Hepatocyte (in vitro differentiated cells): ENCODE data around the gene HYPK. TPM values are rescaled to one million over a fixed set of nuclear protein-coding genes. Genes with fewer than 3 reads are reported as not detected.

Experiments
- DNase-seq: peaks from one replicate; pipeline ENCODE4 v3.0.0-alpha.2; 2016; ENCODE audit warnings: low spot score
- H2AFZ ChIP-seq: fragments of 200-600 bp; sonication (generic); 2 replicates; pipeline ENCODE4 v1.6.0; 2016; ENCODE audit warnings: antibody characterized with exemption, mild to moderate bottlenecking
- H3K27ac ChIP-seq: fragments of 200-600 bp; sonication (generic); 2 replicates; pipeline ENCODE4 v1.5.1; 2016; ENCODE audit warnings: mild to moderate bottlenecking
- H3K27me3 ChIP-seq: fragments of 200-600 bp; sonication (generic); 2 replicates; pipeline ENCODE4 v1.6.1; 2016
- H3K36me3 ChIP-seq: fragments of 200-600 bp; sonication (generic); replicated peaks from 2 replicates; pipeline ENCODE4 v1.5.1; 2016; ENCODE audit warnings: low read depth; ENCODE audit not compliant: insufficient read depth
- H3K4me1 ChIP-seq: fragments of 200-600 bp; sonication (generic); 2 replicates; pipeline ENCODE4 v1.5.1; 2016; ENCODE audit warnings: mild to moderate bottlenecking, moderate library complexity; ENCODE audit not compliant: insufficient read depth
- H3K4me2 ChIP-seq: fragments of 200-600 bp; sonication (generic); 2 replicates; pipeline ENCODE4 v1.6.0; 2016
- H3K4me3 ChIP-seq: fragments of 200-600 bp; sonication (generic); 2 replicates; pipeline ENCODE4 v1.5.1; 2016; ENCODE audit warnings: mild to moderate bottlenecking
- H3K79me2 ChIP-seq: fragments of 200-600 bp; sonication (generic); 2 replicates; pipeline ENCODE4 v1.6.0; 2017; ENCODE audit warnings: mild to moderate bottlenecking
- H3K9me2 ChIP-seq: fragments of 200-600 bp; sonication (generic); replicated peaks from 2 replicates; pipeline ENCODE4 v1.6.0; 2017; ENCODE audit warnings: mild to moderate bottlenecking; ENCODE audit not compliant: insufficient read depth
- H3K9me3 ChIP-seq: fragments of 200-600 bp; sonication (generic); 2 replicates; pipeline ENCODE4 v1.5.1; 2016; ENCODE audit warnings: low read depth, mild to moderate bottlenecking
- H4K20me1 ChIP-seq: fragments of 200-600 bp; sonication (generic); 2 replicates; pipeline ENCODE4 v1.6.0; 2016; ENCODE audit warnings: mild to moderate bottlenecking; ENCODE audit not compliant: insufficient read depth, poor library complexity, severe bottlenecking
- EZH2 ChIP-seq: fragments of 200-600 bp; sonication (generic); IDR thresholded peaks from 2 replicates; pipeline ENCODE4 v1.6.1; 2016; ENCODE audit warnings: antibody characterized with exemption, mild to moderate bottlenecking, borderline replicate concordance
- EZH2phosphoT487 ChIP-seq: fragments of 200-600 bp; sonication (generic); IDR thresholded peaks from one replicate; pipeline ENCODE4 v1.6.1; 2018; ENCODE audit warnings: antibody characterized with exemption, mild to moderate bottlenecking, low read depth, moderate library complexity; ENCODE audit not compliant: unreplicated experiment, severe bottlenecking
- WGBS: methylation state at CpG from one replicate; pipeline ENCODE4 v1.1.6; 2016; ENCODE audit warnings: low lambda C conversion rate; ENCODE audit errors: missing lambda C conversion rate; 5-methylcytosine and 5-hydroxymethylcytosine counted together
- polyA plus RNA-seq: library from polyadenylated mRNA; unstranded; fragments of >200 nt; fragmentation: Nextera tagmentation; extraction: Ambion mirVana; gene quantifications from 2 replicates; pipeline ENCODE4 v1.2.1, GENCODE V29; 2016
- total RNA-seq: library from RNA; depleted of rRNA; stranded (reverse); fragments of >200 nt; gene quantifications from 2 replicates; pipeline ENCODE4 v1.2.3, GENCODE V29; 2014
- TF ChIP-seq, protein P1 (sequence below): fragments of 200-600 bp; sonication (generic); IDR thresholded peaks from 2 replicates; pipeline ENCODE4 v1.5.1; 2016; ENCODE audit warnings: antibody characterized with exemption, mild to moderate bottlenecking; ENCODE audit not compliant: poor library complexity

HYPK gene
- total and polyA plus RNA-seq, 2 experiments from 2014 or later = 5.8 to 12.8 TPM

DNA sequence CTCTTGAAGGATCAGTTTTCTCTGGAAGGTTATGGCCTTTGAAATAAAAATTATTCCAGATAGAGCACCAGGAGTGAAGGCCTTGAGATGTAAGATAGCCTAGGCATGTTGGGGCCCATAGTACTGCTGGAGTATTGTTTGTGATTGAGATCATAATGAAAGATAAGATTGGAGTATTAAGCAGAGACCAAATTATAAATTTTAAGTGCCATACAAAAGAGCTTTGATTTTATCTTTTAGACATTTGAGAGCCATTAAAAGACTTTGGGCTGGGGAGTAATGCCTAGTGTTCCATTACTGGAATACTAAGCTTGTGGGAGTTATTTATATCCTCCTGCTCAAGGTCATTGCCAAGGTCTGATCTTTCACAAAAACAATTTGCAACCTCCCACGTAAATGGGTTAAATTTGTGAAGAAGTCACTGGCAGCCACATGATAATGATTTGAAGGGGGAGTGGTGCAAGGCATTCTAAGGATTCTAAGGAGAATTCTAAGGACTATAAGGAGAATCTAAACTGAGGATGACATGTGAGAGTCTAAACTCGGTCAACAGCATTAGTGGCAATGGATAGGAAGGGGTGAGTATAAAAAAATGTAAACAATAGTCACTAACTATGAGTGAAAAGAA, 36.5 kb upstream of the HYPK start:
- H3K36me3 ChIP-seq = no peaks in the 10 kb centered on the region
- 92% methylated on average over 2 of the region's 2 CpGs for WGBS
- H3K79me2 ChIP-seq = peaks cover 17% of the 10 kb centered on the region
- H3K9me3 ChIP-seq = no peaks in the 10 kb centered on the region
- H3K27ac ChIP-seq = no peak overlapping the region
- no peak overlapping the region for H3K4me2 ChIP-seq
- H4K20me1 ChIP-seq = peaks cover 24% of the 10 kb centered on the region
- H2AFZ ChIP-seq = no peak overlapping the region
- H3K27me3 ChIP-seq = no peaks in the 10 kb centered on the region
- H3K4me1 ChIP-seq = no peaks in the 10 kb centered on the region
- no peak overlapping the region for H3K4me3 ChIP-seq
- TF ChIP-seq EZH2phosphoT487 = no peak
- TF ChIP-seq, protein P1, sequence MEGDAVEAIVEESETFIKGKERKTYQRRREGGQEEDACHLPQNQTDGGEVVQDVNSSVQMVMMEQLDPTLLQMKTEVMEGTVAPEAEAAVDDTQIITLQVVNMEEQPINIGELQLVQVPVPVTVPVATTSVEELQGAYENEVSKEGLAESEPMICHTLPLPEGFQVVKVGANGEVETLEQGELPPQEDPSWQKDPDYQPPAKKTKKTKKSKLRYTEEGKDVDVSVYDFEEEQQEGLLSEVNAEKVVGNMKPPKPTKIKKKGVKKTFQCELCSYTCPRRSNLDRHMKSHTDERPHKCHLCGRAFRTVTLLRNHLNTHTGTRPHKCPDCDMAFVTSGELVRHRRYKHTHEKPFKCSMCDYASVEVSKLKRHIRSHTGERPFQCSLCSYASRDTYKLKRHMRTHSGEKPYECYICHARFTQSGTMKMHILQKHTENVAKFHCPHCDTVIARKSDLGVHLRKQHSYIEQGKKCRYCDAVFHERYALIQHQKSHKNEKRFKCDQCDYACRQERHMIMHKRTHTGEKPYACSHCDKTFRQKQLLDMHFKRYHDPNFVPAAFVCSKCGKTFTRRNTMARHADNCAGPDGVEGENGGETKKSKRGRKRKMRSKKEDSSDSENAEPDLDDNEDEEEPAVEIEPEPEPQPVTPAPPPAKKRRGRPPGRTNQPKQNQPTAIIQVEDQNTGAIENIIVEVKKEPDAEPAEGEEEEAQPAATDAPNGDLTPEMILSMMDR = no peak
- TF ChIP-seq EZH2 = no peak
- no peak for DNase-seq
- H3K9me2 ChIP-seq = no peaks in the 10 kb centered on the region

DNA sequence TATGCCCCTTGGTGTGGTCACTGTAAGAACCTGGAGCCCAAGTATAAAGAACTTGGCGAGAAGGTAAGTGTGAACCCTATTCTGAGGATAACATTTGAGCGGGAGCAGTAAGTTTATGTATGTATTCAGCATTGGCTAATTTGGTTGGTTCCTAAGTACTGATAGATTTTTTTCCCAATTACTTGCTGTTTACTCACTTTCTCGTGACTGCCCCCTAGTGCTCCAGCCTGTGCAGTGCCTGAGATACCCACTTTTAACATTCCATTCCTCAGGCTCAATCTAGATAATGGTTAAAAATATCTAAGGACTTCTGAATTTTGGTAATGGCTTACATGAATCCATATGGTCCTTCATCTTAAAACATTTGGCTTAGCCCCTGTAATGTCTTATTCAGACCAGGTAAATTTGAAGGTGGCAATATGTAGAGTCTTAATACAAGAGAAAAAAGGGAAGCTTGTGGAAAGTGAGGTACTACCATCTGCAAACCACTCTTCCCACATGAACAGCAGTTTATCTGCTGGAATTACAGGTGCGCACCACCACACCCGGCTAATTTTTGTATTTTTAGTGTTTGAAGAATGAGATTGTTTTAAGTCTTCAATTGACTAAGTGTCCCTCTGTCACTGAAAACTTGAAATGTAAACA, 30.7 kb upstream of the HYPK start:
- TF ChIP-seq EZH2phosphoT487 (no peak), EZH2 (no peak)
- TF ChIP-seq, protein P1 = peak; percentile 71
- peak; percentile 69 for DNase-seq
- H3K36me3 ChIP-seq = no peaks in the 10 kb centered on the region
- 70% methylated on average over 5 of the region's 5 CpGs for WGBS
- H4K20me1 ChIP-seq = no peaks in the 10 kb centered on the region
- no peak overlapping the region for H3K4me3 ChIP-seq
- no peak overlapping the region for H3K27ac ChIP-seq
- no peaks in the 10 kb centered on the region for H3K27me3 ChIP-seq
- no peaks in the 10 kb centered on the region for H3K9me2 ChIP-seq
- no peaks in the 10 kb centered on the region for H3K4me1 ChIP-seq
- peaks cover 6% of the 10 kb centered on the region for H3K79me2 ChIP-seq
- no peaks in the 10 kb centered on the region for H3K9me3 ChIP-seq
- H3K4me2 ChIP-seq = no peak overlapping the region
- no peak overlapping the region for H2AFZ ChIP-seq

DNA sequence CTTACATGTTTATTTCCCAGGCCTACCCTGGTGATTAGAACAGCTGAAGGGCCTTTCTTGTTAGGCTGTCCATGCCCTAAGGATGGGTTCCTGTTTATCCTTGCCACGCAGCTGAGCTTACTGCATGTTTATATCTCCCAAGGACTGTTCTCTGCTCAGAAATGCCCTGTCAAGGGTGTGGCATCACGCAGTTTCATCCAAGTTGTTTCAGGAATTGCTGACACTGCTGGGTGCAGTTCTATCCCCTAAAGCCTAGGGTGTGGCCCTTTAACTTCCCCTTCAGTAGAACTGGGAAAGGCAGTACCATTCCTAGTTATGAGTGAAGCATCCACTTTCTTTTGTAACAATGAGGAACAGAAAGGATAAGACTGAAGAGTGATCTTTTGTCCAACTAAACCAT, 28.6 kb upstream of the HYPK start:
- H3K79me2 ChIP-seq = no peaks in the 10 kb centered on the region
- H3K36me3 ChIP-seq = no peaks in the 10 kb centered on the region
- H3K9me2 ChIP-seq = no peaks in the 10 kb centered on the region
- no peaks in the 10 kb centered on the region for H3K27me3 ChIP-seq
- 63% methylated on average over 2 of the region's 2 CpGs for whole genome bisulfite sequencing
- TF ChIP-seq, protein P1 = no peak
- no peak for TF ChIP-seq EZH2phosphoT487
- no peak for TF ChIP-seq EZH2
- no peak overlapping the region for H3K4me3 ChIP-seq
- no peaks in the 10 kb centered on the region for H3K4me1 ChIP-seq
- no peak for DNase-seq
- no peak overlapping the region for H3K4me2 ChIP-seq
- H4K20me1 ChIP-seq = no peaks in the 10 kb centered on the region
- H3K9me3 ChIP-seq = no peaks in the 10 kb centered on the region
- H3K27ac ChIP-seq = peak overlapping the region; percentile 6
- H2AFZ ChIP-seq = no peak overlapping the region
